C1 segment of cervical spinal cord (tissue), 14 donors: ENCODE data around the gene NR1I2.

Source experiments
- DNase-seq, 14 donors: peaks; one replicate each; lab custom pipeline; 2025; lab: John Stamatoyannopoulos, UW

NR1I2 gene

DNA sequence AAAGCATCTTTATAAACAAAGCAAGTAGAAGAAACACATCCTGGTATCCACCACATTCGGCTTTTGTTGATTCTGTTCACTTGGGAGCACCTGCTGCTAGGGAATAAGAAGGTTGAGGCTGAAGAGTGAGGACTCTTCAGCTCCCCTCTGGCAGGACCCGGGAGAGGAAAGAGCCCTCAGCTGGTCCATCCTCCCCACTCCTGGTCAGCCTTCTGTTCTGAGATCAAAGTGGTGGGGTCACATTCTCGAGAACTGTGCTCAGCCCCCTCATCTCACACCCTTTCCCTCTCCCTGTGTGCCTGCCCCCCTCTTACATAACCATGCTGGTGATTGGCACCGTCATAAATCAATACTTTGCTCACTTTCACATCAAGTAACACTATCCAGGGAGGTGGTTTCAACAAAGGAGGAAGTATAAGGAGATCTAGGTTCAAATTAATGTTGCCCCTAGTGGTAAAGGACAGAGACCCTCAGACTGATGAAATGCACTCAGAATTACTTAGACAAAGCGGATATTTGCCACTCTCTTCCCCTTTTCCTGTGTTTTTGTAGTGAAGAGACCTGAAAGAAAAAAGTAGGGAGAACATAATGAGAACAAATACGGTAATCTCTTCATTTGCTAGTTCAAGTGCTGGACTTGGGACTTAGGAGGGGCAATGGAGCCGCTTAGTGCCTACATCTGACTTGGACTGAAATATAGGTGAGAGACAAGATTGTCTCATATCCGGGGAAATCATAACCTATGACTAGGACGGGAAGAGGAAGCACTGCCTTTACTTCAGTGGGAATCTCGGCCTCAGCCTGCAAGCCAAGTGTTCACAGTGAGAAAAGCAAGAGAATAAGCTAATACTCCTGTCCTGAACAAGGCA lies at the start of gene NR1I2:
Gene NR1I2 (plus strand): TSS at position 772 of the 869 bp plus-strand sequence.
- no peak for DNase-seq

DNA sequence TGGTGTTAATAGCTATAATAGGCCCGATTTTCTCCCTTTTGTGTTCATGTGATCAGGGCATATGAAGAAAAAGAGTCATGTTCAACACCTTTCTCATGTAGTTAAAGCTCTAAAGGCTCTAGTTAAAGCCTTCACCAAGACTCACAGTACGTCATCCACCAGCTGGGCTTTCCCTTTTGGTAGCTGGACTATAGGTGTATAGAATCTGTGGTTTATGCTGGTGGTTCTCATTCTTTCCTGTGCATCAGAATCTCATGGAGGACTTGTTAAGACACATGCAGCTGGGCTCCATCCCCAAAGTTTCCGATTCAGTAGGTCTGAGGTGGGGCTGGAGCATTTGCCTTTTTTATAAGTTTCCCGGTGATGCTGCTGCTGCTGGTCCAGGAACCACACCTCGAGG lies 48.1 kb upstream of the NR1I2 start:
- DNase-seq: no peak

DNA sequence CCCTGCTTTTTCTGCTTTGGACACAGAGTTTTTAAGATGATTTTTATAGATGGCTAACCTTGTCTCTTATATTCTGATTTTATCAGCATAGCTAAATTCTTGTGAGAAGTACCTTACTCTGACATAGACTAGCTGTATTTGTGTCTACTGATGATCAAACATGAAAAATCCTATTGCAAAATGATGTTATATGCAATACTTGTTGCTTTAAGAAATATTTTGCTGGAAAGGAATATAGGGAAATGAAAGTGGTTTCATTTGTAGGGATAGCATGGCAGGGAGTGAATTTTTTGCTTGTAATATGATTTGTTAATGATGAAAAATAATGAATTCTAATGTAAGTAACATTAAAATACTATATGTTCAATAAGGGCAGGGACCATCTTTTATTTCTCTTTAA lies 43.2 kb upstream of the NR1I2 start:
- DNase-seq: no peak

GRCh38 chr3:119741657-119742590 lies 40.0 kb upstream of the NR1I2 start:
- no peak for DNase-seq

GRCh38 chr3:119743921-119744320 lies 38.0 kb upstream of the NR1I2 start:
- no peak for DNase-seq

- DNase-seq: no peak
Observed at GRCh38 chr3:119745942-119746341, 36.0 kb upstream of the NR1I2 start.

GRCh38 chr3:119746423-119746822 lies 35.5 kb upstream of the NR1I2 start:
- no peak for DNase-seq

- no peak for DNase-seq
Observed at GRCh38 chr3:119747357-119747756, 34.5 kb upstream of the NR1I2 start.

DNA sequence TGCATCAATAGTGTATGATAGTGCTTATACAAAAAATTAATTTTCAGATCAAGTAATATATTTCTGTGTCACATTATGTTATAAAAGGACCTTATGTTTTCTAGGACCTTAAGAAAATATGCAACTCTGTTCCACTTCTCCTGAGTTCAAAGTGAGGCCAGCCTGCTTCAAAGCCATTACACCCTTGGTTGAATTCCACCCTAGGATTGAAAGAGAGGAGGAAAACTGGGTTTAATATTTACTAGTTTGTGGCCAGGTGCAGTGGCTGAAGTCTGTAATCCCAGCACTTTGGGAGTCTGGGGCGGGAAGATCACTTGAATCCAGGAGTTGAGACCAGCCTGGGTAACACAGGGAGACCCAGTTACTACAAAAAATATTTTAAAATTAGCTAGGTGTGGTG lies 32.9 kb upstream of the NR1I2 start:
- DNase-seq: no peak

DNA sequence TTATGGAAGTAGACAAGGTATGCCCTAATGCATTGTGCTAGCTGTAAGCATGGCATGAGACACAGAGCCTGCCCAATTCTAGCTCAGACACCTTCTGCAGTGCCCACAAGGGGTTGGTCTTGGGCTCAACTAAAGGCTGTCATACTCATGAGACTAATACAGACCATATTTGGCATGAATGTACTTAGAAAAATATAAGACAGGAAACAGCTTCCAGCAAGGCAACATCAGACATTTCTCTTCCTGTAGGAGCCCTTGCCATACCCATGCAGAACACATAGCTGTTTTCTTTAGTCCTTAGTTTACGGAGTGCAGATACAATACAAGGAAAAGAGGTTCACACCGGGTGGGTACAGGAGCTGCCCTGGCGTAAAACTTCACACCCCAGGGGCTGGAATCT lies 30.5 kb upstream of the NR1I2 start:
- DNase-seq: no peak

GRCh38 chr3:119759962-119760361 lies 21.9 kb upstream of the NR1I2 start:
- DNase-seq: no peak

DNA sequence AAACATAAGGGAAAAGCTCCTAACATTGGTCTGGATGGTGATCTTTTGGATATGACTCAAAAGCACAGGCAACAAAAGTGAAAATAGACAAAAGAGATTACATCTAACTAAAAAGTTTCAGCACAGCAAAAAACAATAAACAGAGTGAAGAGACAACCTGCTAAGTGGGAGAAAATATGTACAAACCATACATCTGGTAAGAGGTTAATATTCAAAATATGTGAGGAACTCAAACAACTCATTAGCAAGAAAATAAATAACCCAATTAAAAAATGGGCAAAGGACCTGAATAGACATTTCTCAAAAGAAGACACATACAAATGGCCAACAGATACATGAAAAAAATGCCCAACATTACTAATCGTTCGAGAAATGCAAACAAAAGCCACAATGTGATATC lies 19.0 kb upstream of the NR1I2 start:
- DNase-seq: no peak

- no peak for DNase-seq
Observed at GRCh38 chr3:119763466-119763865, 18.4 kb upstream of the NR1I2 start.

DNA sequence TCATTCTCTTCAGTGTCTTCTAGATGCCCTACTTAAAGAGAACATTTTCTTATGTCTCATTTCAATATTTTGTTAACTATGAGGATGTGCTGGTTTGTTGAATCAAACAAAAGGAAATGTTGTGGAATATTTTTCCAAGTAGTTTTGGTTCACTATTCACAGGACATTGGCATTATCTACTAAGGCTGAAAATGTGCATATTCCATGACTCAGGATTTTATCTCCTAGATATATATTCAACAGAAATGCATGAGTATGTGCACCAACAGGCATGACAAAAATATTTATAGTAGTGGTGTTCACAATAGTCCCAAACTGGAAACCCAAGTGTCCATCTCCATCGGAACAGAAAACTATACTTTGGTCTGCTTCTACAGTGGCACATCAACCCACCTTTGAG lies 16.7 kb upstream of the NR1I2 start:
- DNase-seq: no peak

DNA sequence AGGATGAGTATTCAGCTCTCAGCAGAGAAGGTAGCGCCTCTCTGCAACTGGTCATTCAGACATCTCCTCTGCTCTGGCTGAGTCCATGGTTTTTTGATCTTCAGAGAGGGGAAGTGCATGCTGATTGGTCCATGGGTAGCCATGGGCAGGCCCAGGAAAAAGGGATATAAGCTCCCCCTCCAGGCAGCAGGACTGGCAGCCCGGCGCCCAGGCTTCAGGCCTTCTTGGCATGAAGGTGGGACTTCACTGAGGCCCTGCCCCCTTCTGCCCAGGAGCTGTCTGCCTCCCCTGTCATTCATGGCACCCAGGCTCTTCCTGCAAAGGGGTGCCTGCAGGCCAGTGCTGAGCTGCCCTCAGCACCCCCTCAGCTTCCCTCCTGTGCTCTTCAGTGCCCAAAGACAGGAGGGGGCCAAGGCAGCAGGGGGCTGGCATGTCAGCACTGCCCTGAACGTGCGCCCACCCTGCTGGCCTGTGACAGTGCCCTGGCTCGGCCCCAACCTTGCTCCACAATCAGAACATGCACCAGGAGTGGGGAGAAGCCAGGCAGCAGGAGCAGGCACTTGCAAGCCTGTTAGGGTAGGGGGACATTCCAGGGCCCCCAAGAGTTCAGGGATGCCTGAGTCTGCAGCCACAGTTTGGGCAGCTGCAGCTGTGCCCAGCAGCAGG lies 13.8 kb upstream of the NR1I2 start:
- DNase-seq: no peak

DNA sequence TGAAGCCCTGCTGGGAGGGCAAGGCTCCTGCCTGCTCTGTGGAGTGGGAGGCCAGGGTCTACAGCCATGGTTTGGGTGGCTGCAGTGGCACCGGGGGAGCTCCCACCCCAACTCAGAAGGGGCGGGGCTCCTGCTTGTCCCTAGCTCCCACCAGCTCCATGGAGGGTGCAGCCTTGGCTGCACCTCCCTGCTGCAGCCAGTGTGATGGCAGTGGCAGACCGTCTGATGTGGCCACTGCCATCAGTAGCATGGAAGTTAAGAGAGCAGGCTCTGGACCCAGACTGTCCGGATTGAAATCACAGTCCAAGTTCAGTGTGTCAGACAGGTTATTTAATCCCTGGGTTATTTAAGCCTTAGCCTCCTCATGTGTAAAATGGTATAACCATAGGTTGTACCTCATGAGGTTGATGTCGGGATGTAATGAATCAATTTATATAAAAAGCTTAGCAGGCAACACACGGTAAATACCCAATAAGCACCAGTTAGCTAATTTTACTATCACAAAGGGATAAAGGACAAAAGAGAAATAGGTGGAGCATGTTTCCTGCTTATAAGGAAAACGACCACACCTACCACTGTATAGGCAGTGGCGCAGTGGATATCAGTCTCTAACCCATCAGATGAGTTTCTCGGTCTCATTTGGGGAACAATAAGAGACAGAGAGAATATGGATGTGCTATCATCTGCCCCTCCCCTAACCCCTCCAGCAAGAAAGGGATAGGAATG lies 13.1 kb upstream of the NR1I2 start:
- no peak for DNase-seq

GRCh38 chr3:119769394-119770149 lies 12.3 kb upstream of the NR1I2 start:
- no peak for DNase-seq

- DNase-seq: no peak
Observed at GRCh38 chr3:119774444-119774843, 7.5 kb upstream of the NR1I2 start.

DNA sequence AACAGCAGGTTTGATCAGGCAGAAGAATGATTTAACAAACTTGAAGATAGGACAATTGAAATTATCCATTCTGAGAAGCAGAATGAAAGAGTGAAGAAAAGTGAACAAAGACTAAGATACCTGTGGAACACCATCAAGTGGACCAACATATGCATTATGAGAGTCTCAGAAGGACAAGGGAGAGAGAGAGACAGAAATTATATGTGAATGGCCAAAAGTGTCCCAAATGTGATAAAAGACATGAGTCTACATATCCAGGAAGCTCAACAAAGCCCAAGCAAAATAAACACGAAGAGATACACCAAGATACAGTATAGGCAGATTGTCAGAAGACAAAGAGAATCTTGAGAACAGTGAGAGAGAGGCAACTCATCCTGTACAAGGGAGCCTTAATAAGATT lies 5.6 kb upstream of the NR1I2 start:
- no peak for DNase-seq

DNA sequence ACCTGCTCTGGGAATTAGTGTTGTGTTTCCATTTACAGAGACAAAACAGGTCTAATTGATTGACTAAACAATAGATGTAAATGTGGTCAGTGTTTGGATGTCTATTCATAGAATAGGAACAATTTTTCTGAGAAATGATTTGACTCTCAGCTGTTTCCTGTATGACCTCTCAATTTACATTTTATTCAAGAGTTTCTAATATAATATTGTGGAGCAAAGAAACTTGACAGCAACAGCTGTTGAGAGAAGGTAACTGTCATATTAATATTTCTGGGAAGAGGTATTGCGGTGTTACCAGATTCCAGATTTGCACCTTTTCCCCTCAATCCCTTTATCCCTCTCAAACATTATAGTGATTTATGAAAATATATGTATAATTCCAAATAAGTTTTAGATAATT lies 3.7 kb upstream of the NR1I2 start:
- DNase-seq: no peak

- no peak for DNase-seq
Observed at GRCh38 chr3:119778811-119779210, 3.1 kb upstream of the NR1I2 start.
